ENCODE measurements around the gene CDK6.

CDK6 gene

DNA sequence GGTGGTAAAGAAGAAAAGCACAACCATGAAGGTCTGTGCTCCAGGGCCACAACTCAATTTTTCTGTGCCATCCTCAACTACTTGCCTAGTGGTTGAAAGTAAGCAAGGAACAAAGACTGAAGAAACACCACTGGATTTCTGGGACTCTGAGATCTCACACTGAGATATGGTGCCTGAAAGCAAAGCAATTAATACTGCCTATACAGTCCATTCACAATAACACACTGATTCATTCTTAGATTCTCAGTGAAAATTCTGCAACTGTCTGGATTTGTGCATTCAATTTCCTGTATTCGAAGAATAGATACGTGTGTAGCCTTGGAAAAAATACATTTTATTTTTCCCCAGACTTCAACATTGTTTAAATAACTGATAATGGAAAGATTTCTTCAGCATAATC is 129.8 kb downstream of the CDK6 start:
- no peak for DNase-seq (ENCODE audit: extremely low read depth, low read depth)
- TF ChIP-seq, protein P1, sequence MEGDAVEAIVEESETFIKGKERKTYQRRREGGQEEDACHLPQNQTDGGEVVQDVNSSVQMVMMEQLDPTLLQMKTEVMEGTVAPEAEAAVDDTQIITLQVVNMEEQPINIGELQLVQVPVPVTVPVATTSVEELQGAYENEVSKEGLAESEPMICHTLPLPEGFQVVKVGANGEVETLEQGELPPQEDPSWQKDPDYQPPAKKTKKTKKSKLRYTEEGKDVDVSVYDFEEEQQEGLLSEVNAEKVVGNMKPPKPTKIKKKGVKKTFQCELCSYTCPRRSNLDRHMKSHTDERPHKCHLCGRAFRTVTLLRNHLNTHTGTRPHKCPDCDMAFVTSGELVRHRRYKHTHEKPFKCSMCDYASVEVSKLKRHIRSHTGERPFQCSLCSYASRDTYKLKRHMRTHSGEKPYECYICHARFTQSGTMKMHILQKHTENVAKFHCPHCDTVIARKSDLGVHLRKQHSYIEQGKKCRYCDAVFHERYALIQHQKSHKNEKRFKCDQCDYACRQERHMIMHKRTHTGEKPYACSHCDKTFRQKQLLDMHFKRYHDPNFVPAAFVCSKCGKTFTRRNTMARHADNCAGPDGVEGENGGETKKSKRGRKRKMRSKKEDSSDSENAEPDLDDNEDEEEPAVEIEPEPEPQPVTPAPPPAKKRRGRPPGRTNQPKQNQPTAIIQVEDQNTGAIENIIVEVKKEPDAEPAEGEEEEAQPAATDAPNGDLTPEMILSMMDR (IDR thresholded peaks at IDR 0.05; ENCODE audit: low read depth, low read length), result no peak

DNA sequence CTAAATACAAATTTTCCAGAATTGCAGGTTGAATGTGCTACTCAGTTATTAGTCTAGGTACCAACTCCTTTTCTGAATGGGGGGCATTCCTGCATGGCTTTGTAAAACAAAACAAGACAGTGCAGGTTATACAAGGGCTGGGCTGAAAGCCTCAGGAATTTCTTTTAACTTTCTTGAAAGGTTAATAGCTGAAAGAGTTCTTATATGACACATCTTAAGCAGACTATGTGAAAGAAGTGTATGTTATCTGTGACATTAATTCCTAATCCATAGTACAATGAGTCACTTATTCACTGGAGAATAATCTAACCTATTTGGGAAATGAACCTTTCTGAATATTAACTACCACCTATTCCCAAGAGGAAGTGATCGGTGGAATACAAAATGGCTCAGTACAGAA is 130.5 kb downstream of the CDK6 start:
- TF ChIP-seq, protein P1 (IDR thresholded peaks at IDR 0.05; ENCODE audit: low read depth, low read length), result no peak
- DNase-seq (ENCODE audit: extremely low read depth, low read depth), result no peak

DNA sequence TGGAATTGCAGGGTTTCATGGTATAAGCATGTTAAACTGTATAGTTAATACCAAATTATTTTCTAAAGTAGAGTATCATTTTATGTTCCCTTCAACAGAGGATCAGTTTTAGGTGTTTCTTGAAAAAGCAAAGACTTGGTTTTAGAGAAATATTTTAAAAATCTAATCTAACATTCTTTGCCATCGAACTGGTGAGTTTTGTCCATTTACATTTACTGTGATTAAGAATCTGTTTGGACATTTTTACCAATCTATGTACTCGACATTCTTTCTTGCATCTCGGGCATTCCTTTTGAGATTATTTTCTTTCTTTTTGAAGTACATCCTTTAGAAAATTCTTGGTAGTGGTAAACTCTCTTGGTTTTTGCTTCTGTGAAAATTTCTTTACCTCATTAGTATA is 131.5 kb downstream of the CDK6 start:
- DNase-seq (ENCODE audit: extremely low read depth, low read depth), result no peak
- TF ChIP-seq, protein P1 (IDR thresholded peaks at IDR 0.05; ENCODE audit: low read depth, low read length), result no peak

DNA sequence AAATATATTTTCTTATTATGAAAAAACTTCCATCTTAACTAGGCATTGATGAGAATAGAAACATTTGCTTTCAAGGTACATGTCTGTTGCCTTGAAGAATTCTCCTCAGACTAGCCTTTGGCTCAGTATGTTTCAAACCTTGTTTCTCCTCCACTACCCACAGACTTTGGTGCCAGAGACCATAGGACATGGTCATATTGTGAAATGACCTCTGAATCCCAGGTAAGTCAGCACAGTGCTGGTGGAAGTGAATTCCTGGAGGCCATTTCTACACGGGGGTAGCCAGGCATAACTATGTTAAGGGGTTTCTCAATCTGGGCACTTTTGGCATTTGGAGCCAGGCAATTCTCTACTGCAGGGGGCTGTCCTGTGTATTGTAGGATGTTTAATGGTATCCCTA is 133.8 kb downstream of the CDK6 start:
- no peak for DNase-seq (ENCODE audit: extremely low read depth, low read depth)
- TF ChIP-seq, protein P1 (IDR thresholded peaks at IDR 0.05; ENCODE audit: low read depth, low read length), result no peak

DNA sequence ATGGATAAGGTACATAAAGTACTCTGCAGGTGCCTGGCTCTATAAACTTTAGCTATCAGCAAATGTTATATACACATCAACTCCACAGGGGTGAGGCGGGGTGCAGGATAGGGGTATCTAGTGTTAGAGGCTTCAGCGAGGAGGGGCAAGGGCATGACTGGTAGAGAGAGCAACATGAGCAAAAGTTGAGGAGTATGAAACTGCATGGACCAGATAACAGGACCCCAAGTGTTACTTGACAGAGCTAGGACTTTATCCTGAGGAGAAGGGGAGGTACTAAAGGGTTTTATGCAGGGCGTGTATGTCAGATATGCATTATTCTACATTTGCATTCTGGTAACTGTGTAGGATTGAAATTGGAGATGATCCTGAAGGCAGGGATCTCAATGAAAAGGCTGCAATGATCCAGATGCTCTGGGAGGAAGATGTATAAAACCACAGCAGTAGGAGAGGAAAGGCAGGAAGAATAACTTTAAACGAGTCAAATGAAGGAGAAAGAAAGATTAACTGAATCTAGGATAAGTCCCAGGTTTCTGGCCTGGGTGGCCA is 136.3 kb downstream of the CDK6 start:
- DNase-seq (ENCODE audit: extremely low read depth, low read depth), result no peak

DNA sequence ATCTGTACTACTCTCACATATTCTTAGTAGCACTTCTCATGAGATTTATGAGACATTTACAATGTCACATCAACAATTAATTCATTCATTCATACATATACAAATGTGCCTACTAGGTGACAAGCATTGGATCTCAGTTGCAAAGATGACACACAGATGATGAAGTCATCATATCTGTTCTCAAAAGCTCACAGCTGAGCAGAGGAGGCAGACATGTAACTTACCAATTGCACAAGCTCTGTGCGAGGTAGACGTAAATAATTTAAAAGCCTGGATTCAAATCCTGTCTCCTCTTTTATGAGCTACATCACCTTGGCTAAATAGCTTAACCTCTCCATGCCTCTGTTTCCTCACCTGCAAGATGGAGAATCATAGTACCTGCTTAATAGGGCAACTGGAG is 136.8 kb downstream of the CDK6 start:
- TF ChIP-seq, protein P1 (IDR thresholded peaks at IDR 0.05; ENCODE audit: low read depth, low read length), result no peak
- DNase-seq (ENCODE audit: extremely low read depth, low read depth), result no peak

More for the DNA sequence above, 136.3 kb downstream of the CDK6 start:
- TF ChIP-seq, protein P1 (IDR thresholded peaks at IDR 0.05; ENCODE audit: low read depth, low read length), result no peak

DNA sequence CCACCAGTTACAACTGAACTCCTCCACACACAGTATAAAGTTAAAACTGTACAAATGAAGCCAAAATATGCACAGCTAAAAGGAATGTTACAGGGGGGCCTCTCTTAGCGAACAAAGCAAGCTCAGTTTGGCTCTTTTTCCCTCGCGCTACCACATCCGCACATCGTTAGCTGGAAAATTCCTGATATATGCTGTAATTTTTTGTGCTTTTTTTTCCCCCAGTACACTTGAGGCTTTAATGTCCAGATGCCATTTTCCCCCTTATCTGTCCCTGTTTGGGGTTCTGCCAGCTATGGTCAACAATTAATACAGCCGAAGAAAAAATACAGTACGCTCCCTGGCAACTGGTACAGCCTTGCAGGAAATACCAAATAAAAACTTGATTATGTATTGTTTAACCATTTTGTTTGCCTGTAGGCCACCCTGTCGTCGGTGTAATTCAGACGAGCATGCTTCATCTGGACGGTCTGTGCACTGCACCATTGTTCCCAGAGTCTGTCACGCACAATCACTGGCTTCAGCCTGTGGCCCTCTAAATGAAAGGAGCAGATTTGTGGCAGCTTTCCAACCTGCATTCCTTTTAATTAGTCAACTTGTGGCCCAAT is 138.0 kb downstream of the CDK6 start:
- DNase-seq (ENCODE audit: extremely low read depth, low read depth), result peak; percentile 61
- TF ChIP-seq, protein P1 (IDR thresholded peaks at IDR 0.05; ENCODE audit: low read depth, low read length), result no peak
